ENCODE results near the gene AGT.

Gene AGT

GRCh38 chr1:230661976-230662375 is 51.9 kb downstream of the AGT start:
- TF ChIP-seq FOXP2 (optimal IDR thresholded peaks at IDR 0.05; ENCODE audit: borderline replicate concordance, extremely low read depth, extremely low read length, insufficient read depth): no peak
- no peak for TF ChIP-seq SIN3A (IDR thresholded peaks at IDR 0.05; ENCODE audit: borderline replicate concordance, insufficient read depth, low read length)
- no peak for TF ChIP-seq TAF1 (IDR thresholded peaks at IDR 0.05; ENCODE audit: borderline replicate concordance, insufficient read depth, low read length)
- no peak for TF ChIP-seq POLR2AphosphoS5 (IDR thresholded peaks at IDR 0.05; ENCODE audit: low read depth, low read length)
- TF ChIP-seq, protein P1, sequence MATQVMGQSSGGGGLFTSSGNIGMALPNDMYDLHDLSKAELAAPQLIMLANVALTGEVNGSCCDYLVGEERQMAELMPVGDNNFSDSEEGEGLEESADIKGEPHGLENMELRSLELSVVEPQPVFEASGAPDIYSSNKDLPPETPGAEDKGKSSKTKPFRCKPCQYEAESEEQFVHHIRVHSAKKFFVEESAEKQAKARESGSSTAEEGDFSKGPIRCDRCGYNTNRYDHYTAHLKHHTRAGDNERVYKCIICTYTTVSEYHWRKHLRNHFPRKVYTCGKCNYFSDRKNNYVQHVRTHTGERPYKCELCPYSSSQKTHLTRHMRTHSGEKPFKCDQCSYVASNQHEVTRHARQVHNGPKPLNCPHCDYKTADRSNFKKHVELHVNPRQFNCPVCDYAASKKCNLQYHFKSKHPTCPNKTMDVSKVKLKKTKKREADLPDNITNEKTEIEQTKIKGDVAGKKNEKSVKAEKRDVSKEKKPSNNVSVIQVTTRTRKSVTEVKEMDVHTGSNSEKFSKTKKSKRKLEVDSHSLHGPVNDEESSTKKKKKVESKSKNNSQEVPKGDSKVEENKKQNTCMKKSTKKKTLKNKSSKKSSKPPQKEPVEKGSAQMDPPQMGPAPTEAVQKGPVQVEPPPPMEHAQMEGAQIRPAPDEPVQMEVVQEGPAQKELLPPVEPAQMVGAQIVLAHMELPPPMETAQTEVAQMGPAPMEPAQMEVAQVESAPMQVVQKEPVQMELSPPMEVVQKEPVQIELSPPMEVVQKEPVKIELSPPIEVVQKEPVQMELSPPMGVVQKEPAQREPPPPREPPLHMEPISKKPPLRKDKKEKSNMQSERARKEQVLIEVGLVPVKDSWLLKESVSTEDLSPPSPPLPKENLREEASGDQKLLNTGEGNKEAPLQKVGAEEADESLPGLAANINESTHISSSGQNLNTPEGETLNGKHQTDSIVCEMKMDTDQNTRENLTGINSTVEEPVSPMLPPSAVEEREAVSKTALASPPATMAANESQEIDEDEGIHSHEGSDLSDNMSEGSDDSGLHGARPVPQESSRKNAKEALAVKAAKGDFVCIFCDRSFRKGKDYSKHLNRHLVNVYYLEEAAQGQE (IDR thresholded peaks at IDR 0.05; ENCODE audit: insufficient read depth in 1 of 2, low read depth in 2 of 2, low read length in 2 of 2): no peak

DNA sequence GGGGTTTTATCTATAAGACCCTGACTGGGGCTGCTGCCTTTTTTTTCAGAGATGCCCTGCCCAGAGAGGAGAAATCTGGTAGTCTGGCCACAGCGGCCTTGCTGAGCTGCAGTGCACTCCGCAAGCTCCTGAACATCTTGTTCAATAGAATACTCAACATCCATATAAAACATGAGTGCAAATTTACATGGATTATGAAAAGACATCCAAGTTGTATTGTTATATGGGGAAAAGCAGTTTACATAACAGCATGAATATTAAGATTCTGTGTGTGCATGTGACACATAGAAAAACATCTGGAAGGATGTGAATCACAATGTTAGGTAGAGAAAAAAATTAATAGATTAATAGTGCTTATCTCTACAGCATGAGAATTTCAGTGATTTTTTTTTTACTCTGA is 55.2 kb downstream of the AGT start:
- TF ChIP-seq SIN3A (IDR thresholded peaks at IDR 0.05; ENCODE audit: borderline replicate concordance, insufficient read depth, low read length) (no peak), POLR2AphosphoS5 (IDR thresholded peaks at IDR 0.05; ENCODE audit: low read depth, low read length) (no peak), FOXP2 (optimal IDR thresholded peaks at IDR 0.05; ENCODE audit: borderline replicate concordance, extremely low read depth, extremely low read length, insufficient read depth) (no peak), TAF1 (IDR thresholded peaks at IDR 0.05; ENCODE audit: borderline replicate concordance, insufficient read depth, low read length) (no peak)
- TF ChIP-seq, protein P1 (IDR thresholded peaks at IDR 0.05; ENCODE audit: insufficient read depth in 1 of 2, low read depth in 2 of 2, low read length in 2 of 2): no peak
